T-helper 2 cell treated with Interferon-gamma antibody and Interleukin-4, amounts not matched to agents 100 ng/mL and 5 ng/mL, for 36 hours (primary cell): Measurements from ENCODE around the gene ITGAE. TPM values are rescaled to one million over a fixed set of nuclear protein-coding genes. Genes with fewer than 3 reads are reported as not detected.

Source experiments
- intact Hi-C: fragments of 100-400 bp; cut with micrococcal nuclease; formaldehyde crosslinking; loops from one replicate; pipeline ENCODE4 v1.15.1; 2023
- total RNA-seq: library from RNA; stranded (reverse); gene quantifications from 2 replicates; pipeline ENCODE4 v1.2.3, GENCODE V29; 2022

ITGAE gene, protein sequence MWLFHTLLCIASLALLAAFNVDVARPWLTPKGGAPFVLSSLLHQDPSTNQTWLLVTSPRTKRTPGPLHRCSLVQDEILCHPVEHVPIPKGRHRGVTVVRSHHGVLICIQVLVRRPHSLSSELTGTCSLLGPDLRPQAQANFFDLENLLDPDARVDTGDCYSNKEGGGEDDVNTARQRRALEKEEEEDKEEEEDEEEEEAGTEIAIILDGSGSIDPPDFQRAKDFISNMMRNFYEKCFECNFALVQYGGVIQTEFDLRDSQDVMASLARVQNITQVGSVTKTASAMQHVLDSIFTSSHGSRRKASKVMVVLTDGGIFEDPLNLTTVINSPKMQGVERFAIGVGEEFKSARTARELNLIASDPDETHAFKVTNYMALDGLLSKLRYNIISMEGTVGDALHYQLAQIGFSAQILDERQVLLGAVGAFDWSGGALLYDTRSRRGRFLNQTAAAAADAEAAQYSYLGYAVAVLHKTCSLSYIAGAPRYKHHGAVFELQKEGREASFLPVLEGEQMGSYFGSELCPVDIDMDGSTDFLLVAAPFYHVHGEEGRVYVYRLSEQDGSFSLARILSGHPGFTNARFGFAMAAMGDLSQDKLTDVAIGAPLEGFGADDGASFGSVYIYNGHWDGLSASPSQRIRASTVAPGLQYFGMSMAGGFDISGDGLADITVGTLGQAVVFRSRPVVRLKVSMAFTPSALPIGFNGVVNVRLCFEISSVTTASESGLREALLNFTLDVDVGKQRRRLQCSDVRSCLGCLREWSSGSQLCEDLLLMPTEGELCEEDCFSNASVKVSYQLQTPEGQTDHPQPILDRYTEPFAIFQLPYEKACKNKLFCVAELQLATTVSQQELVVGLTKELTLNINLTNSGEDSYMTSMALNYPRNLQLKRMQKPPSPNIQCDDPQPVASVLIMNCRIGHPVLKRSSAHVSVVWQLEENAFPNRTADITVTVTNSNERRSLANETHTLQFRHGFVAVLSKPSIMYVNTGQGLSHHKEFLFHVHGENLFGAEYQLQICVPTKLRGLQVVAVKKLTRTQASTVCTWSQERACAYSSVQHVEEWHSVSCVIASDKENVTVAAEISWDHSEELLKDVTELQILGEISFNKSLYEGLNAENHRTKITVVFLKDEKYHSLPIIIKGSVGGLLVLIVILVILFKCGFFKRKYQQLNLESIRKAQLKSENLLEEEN
- 34.5 TPM in 2 replicates for total RNA-seq

DNA sequence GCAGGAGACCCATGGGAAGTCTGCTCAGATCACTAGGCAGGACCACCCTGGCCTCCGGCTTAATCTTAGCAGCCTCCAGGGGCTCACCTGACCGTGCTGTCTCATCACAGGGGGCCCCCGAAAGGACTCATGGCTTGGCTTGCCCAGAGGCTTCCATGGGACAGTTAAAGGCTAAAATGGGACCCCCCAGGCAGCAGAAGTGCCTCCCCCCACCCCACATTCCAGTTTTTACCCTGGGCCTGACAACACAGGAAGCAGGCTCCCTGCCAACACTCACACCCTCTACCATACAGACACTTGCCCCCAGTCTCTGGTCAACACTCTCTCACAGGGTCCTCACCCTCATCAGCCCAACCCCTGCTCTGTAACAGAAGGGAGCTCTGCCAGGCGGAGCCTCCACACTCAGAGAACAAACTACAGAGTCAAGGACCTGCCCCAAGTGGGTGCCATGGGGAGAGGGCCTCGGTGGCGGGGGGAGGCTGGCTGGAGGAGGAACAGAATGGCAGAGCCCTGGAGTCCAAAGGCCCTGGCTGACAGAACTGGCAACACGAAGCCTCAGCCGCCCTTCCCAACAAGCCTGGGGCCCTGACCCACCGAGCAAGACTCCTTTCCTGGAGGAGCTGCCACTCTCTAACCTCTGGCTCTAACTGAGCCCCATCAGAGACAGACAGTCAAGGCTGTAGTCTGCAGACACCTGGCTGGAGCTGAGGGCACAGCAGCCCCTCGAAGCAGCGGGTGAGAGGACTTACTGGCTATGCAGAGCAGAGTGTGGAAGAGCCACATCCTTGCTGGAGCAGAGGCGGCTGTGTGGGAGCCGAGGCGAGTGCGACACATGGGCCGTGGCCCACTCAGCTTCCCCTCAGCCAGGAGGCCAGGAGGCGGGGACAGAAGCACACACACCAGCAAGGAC is at the start of gene ITGAE:
ITGAE (minus strand) TSS at position 827 of the 910 bp plus-strand sequence; CDS start at position 783, 44 bp downstream.
- intact Hi-C loops: no loop called here

GRCh38 chr17:3848229-3848835 is 47.3 kb upstream of the ITGAE start:
- intact Hi-C loops: loop anchor here (10.0 kb wide), 1 partner anchor 226 kb away; no protein-coding TSS in a partner anchor

DNA sequence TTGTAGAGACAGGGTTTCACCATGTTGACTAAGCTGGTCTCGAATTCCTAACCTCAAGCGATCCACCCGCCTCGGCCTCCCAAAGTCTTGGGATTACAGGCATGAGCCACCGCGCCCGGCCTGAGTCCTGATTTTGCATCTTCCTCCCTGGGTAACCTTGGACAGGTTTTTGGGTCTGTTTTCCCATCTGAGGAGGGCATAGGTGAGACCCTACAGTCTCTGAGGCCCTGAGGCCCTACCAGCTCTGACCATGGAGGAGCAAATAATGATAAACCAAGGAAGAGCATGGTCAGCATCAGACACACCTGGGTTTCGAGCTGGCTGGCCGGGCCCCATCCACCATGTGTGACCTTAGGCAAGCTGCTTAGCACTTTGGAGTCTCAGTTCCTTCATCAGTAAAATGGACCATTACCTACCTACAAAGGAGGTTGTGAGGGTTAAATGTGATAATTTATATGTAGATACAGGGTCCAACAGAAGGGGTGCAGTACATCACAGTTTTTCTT is 46.2 kb upstream of the ITGAE start:
- intact Hi-C loops: loop anchor here (2.0 to 10.0 kb wide), 2 partner anchors 228 to 520 kb away; partner anchors contain the start of gene UBE2G1

DNA sequence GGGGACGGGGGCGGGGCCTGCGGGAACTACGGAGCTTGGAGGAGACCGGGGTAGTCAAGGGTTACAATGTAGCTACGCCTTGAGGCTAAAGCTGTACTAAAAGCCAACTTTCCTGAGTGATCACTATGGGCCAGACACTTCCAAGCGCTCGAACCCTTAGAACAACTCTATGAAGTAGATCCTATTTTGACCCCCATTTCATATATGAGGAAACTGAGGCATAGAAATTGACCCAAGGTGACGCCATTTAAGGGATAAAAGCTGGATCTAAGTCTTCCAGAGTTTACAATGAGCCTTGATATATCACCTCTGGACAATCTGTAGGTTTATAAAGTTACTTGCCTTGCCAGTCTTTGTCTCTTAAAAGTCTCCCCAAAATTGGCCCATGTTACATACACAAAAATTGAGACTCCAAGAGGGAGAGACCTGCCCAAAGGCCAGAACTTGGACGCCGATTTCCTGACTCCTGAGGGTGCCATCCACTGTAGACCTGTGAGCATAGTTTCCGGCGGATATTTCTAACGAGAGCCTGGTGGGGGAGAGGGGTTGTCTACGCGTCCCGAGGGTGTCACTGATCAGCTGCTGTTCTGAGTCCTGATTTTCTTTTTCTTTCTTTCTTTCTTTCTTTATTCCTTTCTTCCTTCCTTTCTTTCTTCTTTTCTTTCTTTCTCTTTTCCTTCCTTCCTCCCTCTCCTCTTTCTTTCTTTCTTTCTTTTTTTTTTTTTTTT is 45.6 kb upstream of the ITGAE start:
- intact Hi-C loops: loop anchor here (1.0 to 10.0 kb wide), 6 partner anchors 47 to 520 kb away; partner anchors contain the start of genes ATP2A3, CAMKK1, CYB5D2 and UBE2G1

- intact Hi-C loops: loop anchor here (1.0 to 10.0 kb wide), 6 partner anchors 47 to 521 kb away; partner anchors contain the start of genes ATP2A3, CAMKK1, CYB5D2 and UBE2G1
These were observed 44.8 kb upstream of the ITGAE start, which contains the start of gene NCBP3 for GRCh38 chr17:3845621-3846436. TSS of gene NCBP3 (minus strand) at chr17:3846246. CDS start at chr17:3846223, 23 bp downstream.

DNA sequence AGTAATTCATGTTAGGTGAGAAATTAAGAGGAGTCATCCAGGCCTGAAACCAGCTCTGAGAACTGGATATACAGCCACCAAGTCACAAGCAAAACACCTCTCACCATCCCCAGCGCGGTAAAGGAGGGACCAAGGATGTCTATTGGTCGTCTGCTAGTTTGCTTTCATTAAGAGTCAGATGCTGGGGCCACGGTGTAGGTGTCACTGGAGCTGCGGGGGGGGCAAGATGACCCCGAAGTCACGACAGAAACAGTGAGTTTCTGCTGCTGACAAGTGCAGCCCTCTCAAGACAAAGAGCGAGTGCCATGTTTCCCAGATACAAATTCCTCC is 44.3 kb upstream of the ITGAE start:
- intact Hi-C loops: loop anchor here (10.0 kb wide), 1 partner anchor 230 kb away; no protein-coding TSS in a partner anchor

DNA sequence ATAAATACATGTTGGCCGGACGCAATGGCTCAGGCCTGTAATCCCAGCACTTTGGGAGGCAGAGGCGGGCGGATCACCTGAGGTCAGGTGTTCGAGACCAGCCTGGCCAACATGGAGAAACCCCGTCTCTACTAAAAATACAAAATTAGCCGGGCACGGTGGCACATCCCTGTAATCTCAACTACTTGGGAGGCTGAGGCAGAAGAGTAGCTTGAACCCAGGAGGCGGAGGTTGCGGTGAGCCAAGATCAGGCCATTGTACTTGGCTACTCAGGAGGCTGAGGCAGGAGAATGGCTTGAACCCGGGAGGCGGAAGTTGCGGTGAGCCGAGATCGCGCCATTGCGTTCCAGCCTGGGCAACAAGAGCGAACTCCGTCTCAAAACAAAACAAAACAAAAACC is 43.6 kb upstream of the ITGAE start:
- intact Hi-C loops: loop anchor here (10.0 kb wide), 1 partner anchor 230 kb away; no protein-coding TSS in a partner anchor

DNA sequence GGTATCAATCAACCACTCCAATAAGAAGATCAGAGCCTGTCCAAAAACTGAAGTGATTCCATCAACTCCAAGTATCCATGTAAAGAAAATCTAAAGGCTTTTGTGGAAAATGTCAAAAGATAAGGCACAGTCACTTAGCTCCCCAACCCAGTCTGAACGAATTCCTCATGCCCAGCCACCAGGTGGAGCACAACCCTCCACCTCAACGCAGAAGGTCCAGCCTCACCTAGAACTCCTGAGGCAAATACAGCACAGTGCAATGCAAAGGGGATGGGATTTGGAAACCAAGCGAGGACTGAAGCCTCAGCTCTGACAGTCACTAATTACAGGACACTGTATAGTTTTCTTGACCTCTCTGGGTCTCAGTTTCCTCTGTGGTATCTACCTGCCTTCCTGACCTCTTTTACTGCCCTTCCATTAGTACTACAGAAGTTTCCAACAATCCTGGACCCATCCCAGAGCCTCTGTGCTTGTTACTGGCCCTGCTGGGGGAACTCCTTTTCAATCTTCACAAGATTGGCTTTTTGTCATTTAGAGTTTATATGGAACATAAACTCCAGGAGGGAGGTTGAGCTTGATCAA is 43.0 kb upstream of the ITGAE start:
- intact Hi-C loops: loop anchor here (10.0 kb wide), 1 partner anchor 231 kb away; no protein-coding TSS in a partner anchor

- intact Hi-C loops: no loop called here
These were observed 37.2 kb upstream of the ITGAE start for GRCh38 chr17:3838206-3838605.

DNA sequence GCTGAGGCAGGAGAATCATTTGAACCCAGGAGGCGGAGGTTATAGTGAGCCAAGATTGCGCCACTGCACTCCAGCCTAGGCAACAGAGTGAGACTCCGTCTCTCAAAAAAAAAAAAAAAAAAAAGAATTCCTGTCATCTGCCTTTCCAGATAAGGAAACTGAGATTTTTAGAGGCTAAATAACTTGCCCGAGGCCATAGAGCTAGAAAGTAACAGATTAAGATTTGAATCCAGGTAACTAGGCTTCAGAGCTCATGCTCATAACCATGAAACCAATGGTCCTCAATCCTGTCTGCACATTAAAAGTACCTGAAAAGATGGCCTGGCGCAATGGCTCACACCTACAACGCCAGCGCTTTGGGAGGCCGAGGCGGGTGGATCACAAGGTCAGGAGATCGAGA is 35.6 kb upstream of the ITGAE start:
- intact Hi-C loops: no loop called here

DNA sequence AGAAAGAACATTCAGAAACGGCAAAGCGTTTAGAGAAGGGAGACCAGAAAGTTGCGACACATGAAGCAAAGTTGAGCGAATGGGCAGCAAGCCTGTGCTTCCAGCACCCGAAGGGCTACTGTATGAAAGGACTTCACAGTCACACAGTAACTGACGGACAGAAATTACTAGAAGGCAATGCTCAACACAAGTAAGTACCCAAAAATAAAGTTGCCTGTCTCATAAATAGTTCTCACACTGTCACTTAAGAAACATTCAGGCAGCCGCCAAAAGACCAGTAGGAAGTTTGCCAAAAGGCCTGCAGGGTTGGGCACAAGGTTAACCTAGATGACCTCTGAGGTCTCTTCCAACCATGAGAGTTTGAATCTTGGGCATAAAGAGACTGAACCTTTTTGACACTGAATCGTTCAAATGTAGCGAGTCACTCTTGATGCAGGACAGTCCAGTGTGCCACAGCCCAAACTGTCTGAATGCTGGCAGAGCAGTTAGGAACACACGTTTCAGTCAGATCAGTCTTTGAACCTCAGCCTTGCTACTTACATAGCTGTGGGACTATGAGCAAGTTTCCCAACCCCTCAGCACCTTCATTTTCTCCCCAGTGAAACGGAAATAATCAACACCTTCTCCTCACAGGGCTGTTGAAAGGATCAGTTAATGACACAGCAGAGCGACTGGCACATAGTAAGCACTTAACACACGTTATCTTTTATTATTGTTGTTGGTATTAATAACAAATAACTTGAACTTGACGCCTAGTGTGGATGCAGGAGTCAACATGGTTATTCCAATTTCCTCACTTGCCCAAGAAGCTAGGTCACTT is 34.6 kb upstream of the ITGAE start:
- intact Hi-C loops: no loop called here

- intact Hi-C loops: no loop called here
These were observed 33.8 kb upstream of the ITGAE start for GRCh38 chr17:3834811-3835210.

- intact Hi-C loops: no loop called here
These were observed 27.9 kb upstream of the ITGAE start for GRCh38 chr17:3828852-3829232.

DNA sequence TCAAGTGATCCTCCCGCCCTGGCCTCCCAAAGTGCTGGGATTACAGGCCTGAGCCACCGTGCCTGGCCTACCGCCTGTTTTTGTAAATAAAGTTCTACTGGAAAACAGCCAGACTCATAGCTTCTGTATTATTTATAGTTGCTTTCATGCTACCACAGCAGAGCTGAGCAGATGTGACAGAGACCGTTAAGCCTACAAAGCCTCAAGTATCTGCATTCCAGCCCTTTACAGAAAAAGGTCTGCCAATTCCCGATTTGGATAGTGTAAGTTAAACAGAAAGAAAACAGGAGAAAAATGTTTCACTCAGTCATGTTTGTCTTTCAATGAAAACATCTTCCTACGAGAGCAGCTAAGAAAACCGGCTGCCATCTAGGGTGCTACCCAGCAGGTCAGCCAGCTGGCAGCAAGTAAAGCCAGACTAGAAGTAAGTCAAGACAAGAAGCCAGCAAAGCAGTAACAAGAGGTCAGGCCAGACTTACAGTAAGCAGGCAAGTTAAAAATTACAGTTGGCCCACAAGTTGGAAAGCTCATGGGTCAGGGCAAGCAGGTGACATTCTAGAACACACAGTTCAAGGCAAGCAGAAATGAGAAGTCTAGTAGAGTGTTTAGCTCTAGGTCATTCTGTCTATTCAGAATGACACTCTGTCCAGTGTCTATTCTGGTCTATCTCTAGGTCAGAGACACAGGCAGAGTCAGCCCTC is 27.3 kb upstream of the ITGAE start:
- intact Hi-C loops: no loop called here

DNA sequence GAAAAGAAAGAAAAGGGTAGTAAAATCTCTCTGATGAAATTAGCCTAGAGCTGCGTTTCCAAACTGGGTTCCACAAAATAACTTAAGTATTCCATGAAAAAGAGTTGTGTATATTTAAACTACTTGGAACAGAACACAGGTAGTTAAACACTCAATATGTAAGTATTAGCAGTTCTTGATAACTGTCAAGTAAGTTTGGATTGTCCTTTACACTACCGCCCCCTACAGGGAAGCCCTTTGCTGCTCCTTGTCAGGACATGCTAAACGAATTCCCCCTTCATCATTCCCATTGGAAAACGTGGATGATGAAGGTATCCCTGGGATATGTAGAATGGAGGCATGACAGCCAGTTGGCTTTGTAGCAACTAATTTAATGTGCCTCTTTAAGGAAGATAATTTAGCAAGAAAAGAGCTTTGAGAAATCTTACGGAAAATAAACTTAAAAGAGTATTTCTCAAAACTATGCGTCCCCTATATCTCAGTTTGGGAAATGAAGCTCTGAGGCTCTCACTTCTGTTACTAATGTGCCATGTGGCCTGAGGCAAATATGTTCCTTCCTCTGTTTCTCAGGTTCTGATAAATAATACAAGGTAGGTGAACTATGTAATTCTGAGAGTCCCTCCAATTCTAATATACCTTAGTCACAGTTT is 26.3 kb upstream of the ITGAE start:
- intact Hi-C loops: loop anchor here (1.0 to 2.0 kb wide), 2 partner anchors 90 to 144 kb away; no protein-coding TSS in a partner anchor
